SW 1271 (cell line): ENCODE data around the gene RAB44.
A peak's percentile ranks its signal among the peaks of the same experiment; 100 is the strongest.

Experiments used
- DNase-seq, 2 experiments: peaks; one replicate each; lab custom pipeline; 2025; lab: John Stamatoyannopoulos, UW

RAB44 gene

DNA sequence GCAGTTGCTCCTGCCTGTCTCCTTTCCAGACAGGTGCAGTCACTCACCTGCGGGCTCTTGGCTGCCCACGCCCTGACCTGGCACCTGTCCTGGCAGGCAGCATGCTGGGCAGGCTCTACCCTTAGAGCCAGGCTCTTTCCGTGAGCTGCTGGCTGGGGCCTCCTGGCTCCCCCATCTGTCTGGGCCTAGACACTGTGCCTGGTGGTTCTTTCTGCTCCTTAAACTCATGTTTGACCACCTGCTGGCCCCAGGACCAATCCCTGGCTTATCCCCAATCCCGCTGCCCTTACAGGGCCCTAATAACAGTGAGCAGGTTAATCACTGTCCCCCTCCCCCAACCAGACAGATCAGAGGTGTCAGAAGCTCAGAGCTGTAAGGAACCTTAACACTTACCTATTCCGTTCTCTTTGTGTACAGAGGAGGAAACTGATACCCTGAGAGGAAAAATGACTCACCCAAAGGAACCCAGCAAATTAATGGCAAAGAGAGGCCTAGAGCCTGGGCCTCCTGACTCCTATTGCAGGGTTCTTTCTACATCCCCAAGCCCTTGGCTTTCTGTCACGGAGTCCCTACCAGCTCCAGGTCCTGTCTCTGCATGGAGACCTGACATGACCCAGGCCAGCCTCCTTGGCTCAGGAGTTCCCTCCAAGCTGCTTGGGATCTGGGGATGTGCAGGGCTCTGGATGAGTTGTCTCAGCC is 54.7 kb downstream of the RAB44 start:
- no peak for DNase-seq

DNA sequence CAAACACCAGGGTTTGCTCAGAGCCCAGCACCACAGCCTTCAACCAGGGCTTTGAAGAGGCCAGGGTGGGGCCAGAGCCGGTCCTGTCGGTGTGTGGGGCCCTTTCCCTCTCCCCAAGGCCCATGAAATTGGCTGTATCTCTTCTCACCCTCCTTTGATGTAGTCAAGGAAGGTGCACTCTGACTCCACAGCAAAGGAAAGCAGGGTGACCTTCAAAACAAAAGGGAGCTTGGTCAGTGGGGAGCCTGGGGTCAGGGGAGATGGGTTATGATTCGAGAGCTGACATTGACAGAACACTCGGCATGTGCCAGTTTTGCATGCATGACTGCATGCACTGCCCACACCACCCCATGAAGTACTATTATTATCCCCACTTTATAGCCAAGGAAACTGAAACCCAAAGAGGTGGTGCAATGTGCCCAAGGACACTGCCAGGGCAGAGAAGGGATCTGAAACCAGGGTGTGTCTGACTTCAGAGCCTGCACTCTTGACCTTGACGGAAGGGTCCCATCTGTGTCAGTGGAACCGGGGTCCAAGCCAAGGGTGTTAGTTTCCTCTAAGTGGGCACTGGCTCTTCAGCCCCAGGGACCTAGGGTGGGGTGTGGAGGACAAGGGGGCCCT is 55.4 kb downstream of the RAB44 start:
- no peak for DNase-seq

DNA sequence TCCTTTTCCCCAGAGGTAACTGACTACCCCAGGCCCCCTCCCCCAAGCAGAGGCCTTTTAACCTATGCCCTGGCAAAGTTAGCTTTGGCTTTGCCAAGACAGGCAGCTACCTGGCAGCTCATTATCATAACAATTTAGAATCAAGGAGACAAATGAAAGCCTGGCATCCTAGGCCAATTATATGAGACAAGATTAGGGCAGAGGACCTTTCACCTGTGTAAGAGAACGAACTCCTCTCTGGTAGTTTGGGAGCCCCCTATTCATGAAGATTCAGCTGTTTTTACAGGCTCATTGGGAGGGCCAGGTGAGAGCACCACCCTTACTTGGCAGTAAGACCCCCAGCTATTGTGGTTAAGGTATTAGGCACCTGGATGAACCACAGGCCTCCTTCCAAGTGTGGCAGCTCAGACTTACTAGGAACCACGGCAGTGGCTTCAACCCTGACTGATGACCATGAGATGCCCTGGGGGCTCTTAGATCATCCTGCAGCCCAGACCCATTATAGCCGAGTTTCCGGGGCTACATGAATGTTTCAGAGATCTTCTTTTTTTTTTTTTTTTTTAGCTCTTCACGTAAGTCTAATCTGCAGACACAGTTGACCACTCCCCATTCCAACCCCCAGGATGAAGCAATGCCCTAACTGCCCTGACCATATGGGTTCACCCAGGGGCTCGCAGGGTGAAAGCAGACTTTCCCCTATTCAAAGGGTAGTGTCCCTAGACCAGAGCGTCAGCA is 56.2 kb downstream of the RAB44 start:
- no peak for DNase-seq

DNA sequence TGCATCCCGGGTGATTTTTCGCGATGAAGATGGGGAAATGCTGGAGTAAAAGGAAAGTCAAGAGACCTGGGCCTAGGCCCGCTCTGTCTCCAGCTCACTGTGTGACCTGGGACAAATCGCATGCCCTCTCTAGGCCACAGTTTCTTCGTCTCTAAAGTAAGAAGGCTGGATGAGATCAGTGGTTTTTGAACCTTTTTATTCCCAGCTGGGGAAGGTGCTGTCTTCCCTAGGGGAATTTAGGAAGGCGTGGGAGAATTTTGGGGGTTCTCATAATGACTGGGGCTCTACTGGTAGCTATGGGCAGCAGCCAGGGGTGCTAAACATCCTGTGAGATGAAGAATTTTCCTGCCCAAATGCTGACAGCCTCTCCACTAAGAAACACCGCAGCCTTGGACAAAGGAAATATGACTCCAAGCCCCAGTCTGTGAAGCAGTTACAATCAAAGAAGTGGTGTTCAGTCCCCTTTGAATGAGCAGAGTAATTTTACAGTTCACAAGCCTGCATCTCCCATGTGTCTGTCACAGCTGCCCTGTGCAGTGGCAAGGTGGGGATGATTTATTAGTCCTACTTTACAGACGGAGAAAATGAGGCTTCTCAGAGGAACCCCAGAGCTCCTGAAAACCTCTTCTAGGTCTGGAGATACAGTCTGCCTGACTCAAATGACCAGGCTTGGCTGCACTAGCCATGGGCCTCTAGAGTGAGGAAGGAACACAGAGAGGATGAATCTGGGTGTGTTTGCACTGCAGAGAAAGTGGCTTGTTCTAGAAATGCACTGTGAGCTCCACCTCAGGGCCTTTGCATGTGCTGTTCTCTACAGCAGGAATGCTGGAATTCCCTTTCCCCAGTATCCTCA is 57.2 kb downstream of the RAB44 start:
- no peak for DNase-seq

DNA sequence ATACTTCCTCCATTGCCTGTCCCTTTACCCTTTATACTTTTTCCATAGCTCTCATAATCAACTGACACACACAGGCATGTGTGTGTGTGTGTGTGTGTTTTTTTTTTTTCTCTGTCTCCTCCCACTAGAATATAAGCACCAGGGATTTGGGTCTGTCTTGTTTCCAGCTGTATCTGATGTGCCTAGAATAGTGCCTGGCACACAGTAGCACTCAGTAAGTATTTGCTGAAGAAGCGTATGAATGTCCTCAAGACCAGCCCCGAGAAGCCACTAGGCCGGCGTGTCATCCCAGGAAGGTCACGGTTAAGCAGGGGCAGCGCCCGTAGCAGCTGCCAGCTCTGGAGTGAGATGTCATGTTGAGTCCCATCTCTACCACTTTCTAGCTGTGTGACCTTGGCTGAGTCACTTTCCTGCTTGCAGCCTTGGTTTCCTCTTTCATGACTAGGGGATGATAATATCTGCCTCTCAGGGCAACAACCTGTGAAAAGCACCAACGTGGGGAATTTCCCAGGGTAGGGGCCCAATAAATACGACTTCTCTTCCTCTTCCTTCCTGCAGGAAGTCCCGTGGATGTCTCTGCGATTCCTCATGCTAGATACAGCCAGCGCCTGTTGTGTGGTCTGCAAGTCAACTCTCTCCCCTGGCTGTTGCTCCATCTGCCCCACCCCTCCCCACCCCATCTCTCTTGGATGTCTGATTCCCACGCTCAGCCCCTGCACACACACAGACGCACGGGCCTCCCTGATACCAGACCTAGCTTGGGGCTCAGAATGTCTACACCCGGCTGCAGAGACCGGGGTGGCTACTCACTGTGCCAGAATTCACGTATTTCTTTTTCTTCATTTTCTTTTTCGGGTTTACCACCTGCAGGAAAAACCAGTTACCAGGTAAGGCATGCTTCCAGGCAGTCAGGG is 58.1 kb downstream of the RAB44 start:
- peak; percentile 32 to 61 for DNase-seq

DNA sequence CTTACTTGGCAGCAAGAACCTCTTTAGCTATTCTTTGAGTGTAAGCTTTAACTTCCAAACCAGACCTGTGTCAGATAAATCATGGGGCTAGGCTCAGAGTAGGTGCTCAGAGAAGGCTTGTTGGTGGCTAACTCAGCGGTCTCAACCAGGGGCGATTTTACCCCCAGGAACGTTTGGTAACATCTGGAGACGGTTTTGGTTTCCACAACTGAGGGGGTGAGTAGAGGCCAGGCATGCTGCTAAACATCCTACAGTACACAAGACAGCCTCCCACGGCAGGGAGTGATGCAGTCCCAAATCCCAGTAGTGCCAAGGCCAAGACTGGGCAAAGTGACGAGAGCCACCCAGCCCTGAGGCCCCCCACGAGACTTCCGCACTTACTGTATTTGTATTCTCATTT is 59.2 kb downstream of the RAB44 start:
- DNase-seq, result no peak

DNA sequence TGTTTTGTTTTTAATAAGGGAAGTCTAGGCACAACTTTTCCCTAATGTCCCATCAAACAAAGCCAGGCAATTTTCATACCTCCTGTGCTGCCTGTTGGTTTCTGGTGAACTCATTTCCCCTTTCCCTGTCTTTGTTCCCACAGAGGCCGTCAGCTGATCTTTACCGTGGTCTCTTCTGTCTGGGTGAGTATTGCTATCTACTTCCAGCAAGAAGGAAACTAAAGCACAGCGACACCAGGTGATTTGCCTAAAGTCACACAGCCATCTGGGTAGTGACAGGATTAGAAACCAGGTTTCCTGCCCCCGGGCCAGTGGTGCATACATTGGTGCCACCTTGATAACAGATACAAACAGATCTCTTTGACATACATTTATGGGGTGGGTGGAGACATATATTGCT is 59.6 kb downstream of the RAB44 start:
- no peak for DNase-seq

DNA sequence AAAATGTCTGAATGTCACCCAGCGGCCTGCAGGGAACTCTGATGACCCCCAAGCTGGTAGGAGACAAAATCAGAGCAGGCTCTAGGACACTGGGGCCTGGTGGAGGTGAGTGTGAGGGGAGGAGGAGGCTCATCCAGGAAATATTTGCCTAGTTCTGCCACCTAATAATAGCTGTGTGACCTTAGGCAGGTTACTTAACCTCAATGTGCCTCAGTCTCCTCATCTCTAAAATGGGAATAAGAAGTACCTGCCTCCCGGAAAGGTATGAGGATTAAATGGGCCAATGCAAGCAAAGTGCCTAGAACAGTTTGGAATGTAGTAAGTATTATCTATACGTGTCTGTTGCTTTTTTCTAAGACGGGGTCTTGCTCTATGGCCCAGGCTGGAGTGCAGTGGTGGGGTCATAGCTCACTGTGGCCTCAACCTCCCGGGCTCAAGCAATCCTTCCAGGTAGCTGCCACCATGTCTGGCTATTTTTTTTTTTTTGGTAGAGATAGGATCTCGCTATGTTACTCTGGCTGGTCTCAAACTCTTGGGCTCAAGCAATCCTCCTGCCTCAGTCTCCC is 60.4 kb downstream of the RAB44 start:
- no peak for DNase-seq

DNA sequence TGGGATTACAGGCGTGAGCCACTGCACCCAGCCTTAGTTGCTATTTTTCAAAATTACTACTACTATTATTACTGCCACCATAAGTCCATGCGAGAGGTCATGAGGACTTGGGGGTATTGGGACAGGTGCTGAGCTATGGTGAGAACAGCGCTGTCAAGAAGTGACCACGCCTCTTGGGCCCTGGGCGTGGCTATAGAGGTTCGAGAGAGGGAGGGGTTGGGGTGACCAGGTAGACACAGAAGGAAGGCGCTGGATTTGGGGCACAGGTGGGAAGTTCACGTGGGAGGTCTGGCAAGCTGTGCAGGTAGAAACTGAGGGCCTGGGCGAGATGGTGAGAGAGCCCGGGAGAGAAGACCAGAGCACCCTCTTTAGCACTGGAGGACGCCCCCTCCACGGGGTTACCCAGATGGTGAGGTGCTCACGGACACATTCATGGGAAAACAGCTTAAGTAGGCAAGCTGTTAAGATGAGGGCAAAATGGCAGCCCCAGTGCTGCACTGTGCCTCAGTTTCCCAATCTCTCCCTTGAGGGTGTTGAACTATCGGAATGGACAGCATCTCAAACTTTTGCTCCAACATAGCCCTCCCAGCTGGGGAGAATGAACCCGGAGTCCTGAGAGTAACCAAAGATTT is 61.0 kb downstream of the RAB44 start:
- DNase-seq, result no peak

DNA sequence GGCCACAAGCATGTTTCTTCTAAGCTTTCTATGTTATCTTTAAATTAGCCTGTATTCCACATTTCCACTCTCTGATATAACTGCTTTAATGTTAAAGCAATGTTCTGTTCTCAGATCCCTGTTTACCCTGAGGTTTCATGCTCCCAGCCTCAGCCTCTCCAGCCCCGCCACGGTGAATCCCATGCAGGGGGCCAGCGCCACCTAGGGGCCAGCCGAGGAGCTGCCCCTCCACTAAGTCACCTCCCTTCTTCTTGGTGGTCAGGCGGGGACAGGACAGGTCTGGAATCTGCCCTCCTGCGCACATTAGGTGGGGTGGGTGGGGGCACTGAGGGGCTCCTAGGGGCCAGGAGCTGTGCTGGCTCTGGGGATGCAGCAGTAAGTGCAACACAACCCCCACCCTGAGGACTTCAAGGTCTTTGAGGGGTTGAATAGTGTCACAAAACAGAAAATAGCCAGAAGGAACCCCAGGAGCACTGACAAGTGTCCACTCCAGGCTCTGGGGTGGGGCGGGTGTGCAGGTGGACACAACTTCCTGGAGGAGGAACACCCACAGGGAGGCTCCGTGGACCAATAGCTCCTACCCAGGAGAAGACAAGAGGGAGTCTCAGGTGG is 61.6 kb downstream of the RAB44 start:
- DNase-seq, result peak; percentile 22 to 76

DNA sequence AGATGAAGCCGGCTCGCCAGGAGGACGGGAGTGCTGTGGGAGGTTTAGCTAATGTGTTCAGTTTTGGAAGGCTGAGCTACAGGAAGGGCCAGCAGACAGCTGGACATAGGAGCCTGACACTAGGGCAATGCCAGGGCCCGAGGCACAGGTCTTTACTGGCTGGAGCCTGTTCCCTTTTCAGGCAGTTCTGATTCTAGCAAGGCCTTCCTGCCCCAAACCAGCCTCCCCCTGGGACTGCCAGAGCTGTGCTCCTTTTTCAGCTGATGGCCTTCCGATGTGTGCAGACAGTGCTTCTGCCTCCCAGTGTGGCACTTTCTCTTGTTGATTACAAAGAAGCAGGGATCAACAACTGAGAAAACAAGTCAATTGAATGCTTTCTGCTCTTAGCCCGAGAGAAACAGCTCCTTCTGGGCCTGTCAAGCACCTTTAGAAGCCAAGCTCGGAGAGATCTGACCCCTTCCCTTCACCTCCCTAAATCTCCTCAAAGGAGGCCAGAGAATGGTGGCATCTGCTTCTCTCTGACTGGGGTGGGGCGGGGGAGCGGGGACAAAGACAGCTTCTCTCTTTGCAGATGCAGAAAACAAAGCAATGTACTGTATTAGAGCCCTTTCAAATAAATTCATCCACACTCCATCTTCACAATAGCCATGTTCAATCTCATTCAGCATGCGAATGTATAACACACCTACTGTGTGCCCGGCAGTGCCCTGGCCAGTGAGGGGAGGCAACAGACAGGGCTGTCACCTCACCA is 63.2 kb downstream of the RAB44 start:
- no peak for DNase-seq

DNA sequence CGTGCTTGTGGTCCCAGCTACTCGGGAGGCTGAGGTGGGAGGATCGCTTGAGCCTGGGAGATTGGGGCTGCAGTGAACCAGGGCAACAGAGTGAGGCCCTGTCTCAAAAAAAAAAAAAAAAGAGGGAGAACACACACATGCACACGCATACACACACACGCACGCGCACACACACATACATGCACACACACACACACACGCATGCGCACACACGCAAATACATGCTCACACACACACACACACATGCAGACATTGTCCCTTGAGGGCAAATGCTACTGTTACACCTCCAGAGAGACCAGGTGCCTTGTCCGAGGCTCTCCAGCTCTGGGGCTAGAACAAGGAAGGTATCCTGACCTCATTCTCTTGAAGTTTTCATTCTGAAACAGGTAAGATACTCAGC is 64.5 kb downstream of the RAB44 start:
- DNase-seq, result no peak

DNA sequence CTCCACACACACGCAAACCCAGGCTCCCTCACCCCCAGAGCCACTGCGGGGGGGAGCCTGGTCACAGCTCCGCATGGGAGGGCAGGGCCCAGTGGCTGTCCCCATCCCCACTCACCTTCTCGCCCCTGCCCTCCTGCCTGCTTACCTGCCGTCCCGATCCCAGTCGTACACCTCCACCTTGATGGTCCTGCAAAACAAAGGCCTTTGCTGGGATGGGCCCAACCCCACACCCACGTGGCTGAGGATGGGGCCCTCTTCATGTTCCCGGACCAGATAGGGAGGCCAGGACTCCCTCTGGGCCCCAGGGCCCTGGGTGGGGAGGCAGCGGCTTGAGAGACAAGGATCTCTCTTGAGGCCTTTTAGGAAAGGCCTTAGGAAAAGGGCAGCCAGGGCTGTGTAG is 67.6 kb downstream of the RAB44 start:
- no peak for DNase-seq

DNA sequence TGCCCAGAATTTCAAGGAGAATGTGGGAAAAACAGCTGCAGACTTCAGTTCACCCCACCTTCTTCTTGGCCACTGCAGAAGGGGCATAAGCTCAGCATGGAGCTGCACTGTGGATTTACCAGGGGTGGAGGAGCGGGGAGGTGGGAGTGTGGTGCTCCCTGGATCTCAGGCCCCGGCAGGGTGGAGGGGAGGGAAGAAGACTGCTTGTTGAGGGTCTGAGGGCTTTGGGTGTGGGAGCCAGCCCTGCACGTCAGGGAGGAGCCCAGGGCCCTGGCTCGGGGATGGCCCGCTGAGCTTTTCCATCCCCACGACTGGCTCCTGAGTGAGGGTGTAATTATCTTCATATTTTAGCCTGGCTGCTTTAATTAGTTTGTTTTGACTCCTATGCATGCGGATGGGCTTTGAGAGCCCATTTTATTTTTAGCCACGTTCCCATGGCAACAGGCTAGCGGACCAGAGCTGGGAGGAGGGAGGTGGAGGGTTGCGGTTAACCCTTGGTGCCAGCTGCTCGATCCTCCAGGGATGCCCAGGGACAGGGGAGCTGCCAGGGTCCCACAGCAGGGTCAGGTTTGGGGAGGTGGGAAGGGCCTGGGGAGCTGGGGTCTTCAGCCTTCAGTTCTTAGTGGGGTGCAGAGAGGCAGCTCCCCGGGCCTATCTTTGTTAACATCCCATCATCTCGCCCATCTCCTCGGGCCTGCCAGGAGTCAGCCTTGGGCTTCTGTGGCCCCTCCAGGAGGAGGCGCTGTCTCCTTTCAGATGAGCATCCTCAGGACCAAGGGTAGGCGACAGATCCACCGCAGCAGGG is 68.2 kb downstream of the RAB44 start:
- peak; percentile 18 to 72 for DNase-seq

DNA sequence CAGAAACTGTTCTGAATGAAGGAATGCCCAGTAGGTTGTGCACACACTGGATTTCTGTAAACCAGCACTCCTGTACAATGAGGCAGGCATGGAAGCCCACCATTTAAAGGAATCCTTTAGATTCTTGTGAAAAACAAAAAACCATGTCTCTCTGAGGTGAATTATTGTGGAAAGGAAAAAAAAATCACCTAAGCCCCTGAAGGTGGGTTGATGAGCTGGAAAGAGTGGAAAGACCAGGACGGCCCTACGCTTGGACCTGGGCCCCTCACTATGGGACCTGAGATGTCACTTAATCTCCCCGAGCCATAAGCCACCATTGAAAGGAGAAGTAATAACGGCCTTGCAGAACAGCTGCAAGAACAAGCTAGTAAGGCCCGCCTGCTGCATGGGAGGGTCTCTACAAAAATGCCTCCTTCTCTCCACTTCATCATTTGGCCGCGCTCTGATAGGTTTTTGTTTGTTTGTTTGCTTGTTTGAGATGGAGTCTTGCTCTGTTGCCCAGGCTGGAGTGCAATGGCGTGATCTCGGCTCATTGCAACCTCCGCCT is 68.8 kb downstream of the RAB44 start:
- DNase-seq, result no peak

DNA sequence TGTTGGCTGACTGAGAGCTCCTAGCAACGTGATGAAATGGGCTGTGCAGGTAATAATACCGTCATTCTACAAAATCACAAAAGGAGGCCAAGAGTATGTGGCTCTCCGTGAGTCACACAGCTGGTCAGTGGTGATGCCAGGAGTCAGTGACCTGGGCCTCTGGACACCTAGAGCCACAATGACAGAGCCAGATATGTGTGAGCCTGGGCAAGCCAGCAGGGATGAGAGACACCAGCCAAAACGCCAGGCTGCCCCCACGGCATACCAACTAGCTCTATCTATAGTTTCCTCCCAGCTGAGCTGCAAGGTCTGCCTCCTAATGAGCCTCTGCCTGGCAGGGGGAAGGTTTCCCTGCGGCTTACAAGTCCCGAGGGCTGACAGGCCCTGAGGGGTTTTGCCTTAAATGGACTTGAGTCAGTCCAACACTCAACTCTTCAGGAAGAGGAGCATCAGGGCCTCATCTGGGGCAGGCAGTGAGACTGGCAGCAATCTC is 71.6 kb downstream of the RAB44 start:
- DNase-seq, result no peak

DNA sequence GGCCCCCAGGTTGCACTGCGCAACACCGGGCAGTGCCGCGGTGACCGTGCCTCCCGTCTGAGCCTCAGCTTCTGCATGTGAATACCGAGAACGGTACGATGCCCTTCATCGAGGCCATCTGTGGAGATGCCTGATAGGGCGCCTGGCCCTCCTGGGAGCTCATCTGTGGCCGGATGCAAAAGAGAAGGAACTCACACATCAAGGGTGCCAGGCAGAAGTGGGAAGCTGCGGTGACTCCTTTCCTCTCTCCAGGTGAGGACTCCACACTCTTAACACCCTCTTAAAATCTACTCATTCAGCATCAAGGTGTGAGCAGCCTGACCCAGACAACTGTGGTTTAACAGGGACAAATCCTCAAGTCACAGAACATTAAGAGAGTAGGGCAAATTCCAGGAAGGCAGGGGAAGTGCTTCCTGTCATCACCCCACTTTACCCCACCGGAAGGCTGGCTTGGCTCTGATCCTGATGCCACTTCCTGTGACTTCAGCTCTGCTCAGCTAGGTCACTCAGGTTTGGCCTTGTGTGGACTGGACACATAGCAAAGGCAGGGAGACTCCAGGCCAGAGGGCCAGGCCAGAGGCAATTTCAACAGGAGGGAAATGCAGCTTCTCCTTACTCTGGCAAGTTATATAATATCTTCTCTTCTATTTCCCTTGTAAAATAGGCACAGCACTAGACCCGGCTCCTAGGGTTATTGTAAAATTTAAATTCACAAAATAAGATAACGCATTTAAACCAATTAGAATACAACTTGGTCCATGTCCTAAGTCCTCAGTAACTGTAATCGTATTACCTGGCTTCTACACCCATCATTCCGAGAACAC is 72.3 kb downstream of the RAB44 start:
- DNase-seq, result peak; percentile 24 to 66
